Sigmoid colon (tissue), 4 donors: ENCODE data around the gene SPP2.

Experiments
- CTCF ChIP-seq, 4 experiments: fragments of 450-650 bp in 3 of 4; fragments of 200-600 bp in 1 of 4; IDR thresholded peaks; one replicate each; pipeline ENCODE4 v1.5.1; 2016 to 2019; ENCODE audit warnings: antibody characterized with exemption in 4 of 4, mild to moderate bottlenecking in 3 of 4, moderate library complexity in 2 of 4
- EP300 ChIP-seq, 4 donors: sonication (generic); formaldehyde crosslinking; IDR thresholded peaks; one replicate each; pipeline ENCODE4 v1.6.1; 2017; ENCODE audit warnings: antibody characterized with exemption in 4 of 4
- POLR2A ChIP-seq, 2 donors: fragments of 450-650 bp; IDR thresholded peaks; one replicate each; pipeline ENCODE4 v1.6.1; 2016; ENCODE audit warnings: antibody characterized with exemption in 2 of 2, mild to moderate bottlenecking in 2 of 2, moderate library complexity in 2 of 2

GRCh38 chr2:234075947-234076346 lies 25.4 kb downstream of the SPP2 start:
- TF ChIP-seq CTCF (IDR thresholded peaks at IDR 0.05) (no peak), POLR2A (IDR thresholded peaks at IDR 0.05) (no peak), EP300 (IDR thresholded peaks at IDR 0.05) (no peak)
